GM18498 (cell line): Measurements from ENCODE around the gene PMFBP1.

ENCODE experiments used
- ATAC-seq: cut with Tn5 transposase; IDR thresholded peaks from one replicate; pipeline ENCODE4 v1.9.1; 2021; ENCODE audit warnings: mild to moderate bottlenecking, moderate library complexity; ENCODE audit not compliant: unreplicated experiment

Gene PMFBP1, protein sequence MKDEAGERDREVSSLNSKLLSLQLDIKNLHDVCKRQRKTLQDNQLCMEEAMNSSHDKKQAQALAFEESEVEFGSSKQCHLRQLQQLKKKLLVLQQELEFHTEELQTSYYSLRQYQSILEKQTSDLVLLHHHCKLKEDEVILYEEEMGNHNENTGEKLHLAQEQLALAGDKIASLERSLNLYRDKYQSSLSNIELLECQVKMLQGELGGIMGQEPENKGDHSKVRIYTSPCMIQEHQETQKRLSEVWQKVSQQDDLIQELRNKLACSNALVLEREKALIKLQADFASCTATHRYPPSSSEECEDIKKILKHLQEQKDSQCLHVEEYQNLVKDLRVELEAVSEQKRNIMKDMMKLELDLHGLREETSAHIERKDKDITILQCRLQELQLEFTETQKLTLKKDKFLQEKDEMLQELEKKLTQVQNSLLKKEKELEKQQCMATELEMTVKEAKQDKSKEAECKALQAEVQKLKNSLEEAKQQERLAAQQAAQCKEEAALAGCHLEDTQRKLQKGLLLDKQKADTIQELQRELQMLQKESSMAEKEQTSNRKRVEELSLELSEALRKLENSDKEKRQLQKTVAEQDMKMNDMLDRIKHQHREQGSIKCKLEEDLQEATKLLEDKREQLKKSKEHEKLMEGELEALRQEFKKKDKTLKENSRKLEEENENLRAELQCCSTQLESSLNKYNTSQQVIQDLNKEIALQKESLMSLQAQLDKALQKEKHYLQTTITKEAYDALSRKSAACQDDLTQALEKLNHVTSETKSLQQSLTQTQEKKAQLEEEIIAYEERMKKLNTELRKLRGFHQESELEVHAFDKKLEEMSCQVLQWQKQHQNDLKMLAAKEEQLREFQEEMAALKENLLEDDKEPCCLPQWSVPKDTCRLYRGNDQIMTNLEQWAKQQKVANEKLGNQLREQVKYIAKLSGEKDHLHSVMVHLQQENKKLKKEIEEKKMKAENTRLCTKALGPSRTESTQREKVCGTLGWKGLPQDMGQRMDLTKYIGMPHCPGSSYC

DNA sequence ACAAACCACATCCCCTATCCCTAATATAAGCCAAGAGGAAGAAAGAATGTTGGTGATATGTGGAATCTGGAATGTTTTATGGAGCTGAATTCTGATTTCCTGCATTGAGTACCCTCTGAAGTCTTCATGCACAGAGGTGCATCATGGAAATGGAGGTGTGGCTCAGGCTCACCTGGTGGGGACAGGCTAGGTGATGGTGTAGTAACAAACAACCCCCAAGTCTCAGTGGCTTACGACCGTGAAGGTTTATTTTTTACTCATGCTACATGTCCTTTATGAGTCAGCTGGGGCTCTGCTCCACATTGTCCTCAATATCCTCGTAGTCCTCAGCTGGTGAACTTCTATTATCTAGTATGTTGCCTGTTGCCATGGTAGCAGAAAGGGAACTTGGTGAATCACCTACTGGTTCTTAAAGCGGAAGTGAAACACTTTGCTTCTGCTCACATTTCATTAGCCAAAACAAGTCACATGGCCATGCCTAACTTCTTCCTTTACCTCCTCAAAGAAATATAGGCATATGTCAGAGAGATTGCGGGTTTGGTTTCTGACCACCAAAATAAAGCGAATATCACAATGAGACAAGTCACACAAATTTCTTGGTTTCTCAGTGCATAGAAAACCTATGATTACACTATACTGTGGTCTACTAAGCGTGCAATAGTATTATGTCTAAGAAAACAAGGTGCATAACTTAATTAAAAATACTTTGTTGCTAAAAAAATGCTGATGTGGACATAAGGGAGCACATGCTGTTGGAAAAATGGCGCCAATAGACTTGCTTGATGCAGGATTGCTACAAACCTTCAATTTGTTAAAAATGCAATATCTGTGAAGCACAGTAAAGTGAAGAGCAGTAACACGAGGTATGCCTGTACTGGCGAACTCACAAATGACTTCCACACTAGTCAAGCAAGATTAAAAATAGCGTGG is at the start of gene PMFBP1:
Gene PMFBP1, minus strand, starts transcription at position 51 of the 930 bp plus-strand sequence. CDS start 947 bp downstream, outside the sequence.
- peak; percentile 98 for ATAC-seq

DNA sequence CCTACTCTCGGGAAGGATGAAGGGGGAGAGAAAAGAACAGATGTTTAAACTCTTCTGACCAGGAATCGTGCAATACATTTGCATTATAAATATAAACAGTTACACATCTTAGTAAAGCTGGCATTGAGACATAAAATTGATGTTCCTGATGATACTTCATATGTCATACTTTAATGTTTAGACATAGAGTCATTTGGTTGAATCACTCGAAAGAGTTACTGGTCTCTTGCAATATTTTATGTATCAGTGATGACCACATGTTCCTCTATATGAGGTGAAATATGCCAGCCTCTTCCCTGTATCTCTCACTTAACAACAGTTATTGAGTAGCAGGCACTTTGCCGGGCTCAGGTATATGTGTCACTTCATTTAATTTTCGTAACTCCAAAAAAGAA is 49.7 kb upstream of the PMFBP1 start:
- no peak for ATAC-seq

DNA sequence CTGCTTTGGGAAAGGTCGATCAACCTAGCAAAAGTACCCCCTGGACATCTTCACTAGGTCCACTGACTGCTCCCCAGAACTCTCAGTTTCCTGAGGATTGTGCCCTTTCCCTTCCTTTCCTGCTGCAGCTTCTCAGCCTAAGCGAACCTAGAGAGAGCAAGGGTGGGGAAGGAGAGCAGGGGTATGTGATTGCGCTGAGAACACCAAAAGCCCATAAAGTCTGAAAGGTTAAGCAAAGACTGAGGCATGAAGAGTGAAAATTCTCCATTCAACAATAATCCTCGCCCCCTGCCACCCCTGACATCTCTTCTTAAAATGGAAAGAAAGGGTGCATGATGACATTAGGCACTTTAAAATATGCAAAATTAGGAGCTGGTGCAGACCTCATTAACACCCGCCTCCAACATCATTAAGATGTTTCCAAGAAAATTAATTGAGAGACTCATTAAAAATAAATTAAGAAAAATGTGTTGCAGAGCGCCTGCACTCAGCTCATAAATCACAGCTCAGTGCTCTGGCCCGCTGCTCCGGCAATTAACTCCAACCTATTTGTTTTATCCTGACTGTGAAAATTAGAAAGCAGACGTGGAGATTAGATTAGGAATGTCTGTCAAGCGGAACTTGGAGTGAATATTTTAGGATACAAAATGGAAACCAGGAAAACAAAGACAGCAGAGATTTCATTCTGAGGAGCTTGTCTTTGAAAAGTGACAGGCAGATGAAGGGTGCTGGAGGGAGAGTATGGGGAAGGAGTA is 49.1 kb upstream of the PMFBP1 start:
- ATAC-seq: no peak

DNA sequence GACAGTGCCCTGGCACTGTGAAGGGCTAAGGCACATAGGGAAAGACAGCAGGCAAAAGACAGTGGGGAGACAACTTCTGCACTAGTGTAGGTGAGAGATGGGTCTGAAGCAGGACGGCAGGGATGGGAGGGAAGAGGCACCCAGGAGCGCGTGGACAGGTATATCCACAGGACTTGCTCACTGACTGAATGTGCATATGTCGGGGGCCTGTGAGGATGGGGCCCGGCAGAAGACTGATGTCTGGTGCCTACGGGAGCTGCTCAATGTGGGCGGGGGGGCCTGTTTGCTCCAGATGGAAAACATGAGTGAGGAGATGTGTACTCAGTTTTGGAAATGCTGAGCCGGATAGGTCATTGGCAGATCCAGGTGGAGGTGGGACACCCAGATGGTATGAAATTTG is 47.3 kb upstream of the PMFBP1 start:
- ATAC-seq: no peak

DNA sequence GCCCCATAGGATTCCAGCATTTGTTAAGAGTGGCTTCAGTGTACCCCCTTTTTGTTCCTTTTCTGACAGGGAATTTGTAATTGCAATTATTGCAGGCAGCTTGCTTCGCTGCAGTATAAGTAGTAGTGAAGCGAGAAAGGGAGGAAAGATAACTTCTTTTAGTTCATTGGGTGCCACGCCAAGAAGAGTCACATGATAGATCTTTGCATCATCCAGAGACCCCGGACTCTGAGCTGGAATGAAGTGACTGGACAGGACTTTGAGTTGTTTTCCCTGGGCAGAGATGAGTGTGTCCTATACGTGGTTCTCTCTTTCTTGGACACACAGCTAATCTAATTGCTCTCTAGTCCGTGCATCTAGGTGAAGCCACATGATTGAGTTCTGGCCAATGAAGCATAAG is 44.8 kb upstream of the PMFBP1 start:
- ATAC-seq: no peak

DNA sequence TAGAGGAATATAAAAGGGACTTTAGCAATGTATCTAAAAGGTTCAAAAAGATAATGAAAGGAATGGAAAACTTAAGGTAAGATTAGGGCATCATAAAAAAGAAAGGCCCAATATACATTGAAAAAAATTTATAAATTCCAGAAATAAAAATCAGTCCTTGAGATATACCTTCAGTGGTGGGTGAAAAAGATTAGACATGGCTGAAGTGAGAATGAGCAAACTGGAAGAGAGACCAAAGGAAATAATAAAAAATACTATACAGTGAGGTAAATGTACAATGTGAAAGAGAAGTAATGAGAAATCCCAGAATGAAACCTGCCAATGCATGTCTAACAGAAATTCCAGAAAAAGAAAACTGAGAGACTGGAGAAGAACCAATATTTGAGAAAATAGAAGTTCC is 42.9 kb upstream of the PMFBP1 start:
- ATAC-seq: no peak

DNA sequence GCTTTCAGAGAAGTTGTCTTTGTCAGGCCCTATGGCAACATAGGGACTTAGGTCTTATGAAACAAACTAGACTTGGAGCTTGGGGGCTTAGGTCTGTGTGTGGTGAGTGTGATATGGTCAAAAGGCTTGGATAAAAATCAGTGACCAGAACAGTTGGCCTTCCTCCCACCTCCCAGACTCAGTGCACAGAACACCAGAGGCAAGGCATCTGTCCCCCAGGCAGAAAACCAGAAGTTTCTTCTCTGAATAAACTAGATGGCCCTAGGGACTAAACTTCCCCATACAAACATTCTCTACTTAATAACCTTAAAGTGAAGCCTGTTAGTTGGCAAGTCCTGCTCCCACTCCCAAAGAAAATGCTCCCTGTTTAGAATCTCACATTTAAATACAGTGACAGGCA is 39.2 kb upstream of the PMFBP1 start:
- ATAC-seq: no peak

DNA sequence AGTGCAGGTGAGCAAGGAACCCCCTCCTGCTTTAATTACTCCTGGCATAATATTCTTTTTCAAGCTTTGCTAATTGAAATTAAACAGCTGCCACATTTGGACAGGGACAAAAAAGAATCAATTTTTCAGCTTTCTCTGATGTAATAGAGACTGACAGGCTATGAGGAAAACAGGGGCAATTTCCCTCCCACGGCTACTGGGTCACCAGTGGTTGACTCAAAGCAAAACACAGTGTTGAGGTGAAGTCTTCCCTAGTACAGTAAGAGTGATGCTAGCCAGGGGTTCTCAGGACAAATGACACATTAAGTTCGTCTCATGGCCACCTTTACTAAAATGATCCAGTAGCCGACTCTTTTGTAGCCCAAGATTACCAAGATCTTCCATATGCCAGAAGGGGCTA is 38.6 kb upstream of the PMFBP1 start:
- no peak for ATAC-seq

DNA sequence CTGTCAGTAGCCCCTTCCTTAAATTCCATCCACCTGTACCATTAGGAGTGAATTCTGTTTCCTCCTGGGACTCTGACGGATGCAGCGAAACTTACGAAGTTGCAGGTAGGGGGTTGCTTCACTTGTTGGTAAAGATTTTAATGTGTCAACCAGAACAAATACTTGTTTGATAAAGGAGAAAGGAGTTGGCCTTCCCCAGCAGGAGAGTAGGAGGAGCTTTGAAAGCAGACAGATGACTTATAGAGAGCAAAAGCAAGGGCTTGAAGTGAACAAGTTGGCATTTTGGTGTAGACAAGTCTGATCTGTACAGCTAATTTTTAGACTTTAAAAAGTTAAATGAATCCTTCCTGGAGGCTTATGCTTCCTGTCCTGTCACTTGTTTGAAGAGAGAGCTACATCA is 38.1 kb upstream of the PMFBP1 start:
- ATAC-seq: no peak

DNA sequence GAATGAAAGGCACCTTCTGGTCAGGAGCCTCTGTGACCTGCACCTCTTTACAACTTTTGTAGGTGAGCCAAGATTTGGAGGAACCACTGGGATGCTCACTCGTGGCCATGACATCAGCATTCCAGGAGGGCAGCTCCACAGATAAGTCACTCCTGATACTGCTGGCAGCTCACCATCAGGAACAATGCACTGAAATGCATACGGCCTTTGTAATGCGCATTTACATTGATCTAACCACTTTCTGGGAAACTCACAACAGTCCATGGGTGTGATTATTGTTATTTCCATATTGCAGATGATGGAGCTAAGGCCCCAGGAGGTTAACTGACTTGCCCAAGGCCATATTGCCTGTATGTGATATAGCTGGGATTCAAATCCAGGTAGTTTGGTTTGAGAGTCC is 34.3 kb upstream of the PMFBP1 start:
- ATAC-seq: no peak

DNA sequence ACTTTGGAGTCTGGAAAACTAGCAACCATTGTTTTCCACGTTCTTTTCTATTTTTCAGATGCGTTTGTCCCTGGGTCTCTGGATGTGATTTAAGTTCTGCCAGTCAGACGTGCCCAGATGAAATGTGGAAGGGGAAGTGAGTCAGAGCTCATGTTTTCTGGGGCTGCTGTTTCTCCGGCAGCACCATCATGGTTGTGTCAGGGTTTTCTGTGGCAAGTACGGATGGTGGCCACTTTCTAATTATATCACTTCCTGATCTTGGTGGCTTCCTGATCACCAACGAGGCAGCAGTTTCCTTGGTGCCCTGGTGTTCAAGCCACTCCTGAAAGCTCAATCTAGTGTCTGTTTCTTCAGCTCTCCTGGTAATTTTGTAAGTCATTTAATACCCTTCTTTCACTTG is 31.4 kb upstream of the PMFBP1 start:
- peak; percentile 84 for ATAC-seq

DNA sequence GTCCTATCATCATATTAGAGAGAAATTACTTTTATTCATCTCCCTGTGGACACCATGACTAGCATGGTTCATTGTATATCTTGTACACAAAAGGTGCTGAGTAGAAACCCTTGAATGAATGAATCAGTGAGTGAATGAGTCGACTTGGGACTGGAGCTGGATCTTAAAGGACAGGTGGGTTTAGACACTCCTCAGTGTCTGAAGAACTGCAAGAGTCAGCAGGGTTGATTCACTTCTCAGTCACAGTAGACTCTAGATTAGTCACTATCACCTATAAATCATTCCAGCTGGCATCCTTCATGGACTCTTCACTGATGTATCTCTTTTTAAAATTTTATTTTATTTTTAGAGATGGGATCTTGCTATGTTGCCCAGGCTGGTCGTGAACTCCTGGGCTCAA is 30.1 kb upstream of the PMFBP1 start:
- ATAC-seq: no peak

DNA sequence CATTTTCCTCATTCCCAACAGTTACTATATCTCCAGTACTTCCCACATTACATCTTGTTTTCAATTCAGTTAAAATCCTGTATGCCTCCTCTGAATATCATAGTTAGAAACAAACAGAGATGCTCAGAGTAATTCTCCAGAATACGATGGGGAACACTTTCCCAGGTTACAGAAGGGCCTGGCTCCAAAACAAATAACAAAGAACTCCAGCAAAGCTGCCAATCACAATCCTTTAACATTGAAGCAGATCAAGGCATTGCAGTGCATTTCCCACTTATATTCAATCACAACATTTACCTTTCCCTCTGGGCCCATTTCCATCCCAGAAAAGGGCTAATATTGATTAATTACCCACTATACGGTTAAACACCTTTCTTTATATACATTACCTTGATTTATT is 29.4 kb upstream of the PMFBP1 start:
- ATAC-seq: no peak

DNA sequence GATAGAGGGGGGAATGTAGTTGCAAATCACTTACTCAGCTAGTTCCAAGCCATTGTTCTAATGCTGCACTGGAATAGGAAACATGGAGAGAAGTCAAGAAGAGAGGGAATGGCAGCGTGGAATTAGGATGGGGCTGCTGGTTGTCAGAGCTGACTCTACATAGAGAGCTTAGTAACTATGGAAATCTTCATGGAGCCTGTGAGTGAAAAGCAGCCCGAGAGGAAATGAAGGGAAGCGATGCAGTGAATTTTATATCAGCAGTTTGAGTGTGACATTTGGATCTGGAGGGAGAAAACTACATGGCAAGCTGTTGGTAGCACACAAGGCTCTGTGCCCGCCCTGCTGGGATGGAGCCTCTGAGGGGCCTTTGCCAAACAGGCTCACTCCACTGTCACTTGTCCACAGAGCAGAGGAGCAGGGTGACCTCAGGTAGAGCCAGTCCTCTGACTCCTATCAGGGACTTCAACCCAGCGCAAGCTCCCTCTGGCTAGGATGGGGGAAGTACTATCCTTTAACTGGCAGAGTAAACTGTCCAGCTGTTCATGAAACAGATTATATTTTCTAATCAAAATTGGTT is 27.9 kb upstream of the PMFBP1 start:
- ATAC-seq: no peak

DNA sequence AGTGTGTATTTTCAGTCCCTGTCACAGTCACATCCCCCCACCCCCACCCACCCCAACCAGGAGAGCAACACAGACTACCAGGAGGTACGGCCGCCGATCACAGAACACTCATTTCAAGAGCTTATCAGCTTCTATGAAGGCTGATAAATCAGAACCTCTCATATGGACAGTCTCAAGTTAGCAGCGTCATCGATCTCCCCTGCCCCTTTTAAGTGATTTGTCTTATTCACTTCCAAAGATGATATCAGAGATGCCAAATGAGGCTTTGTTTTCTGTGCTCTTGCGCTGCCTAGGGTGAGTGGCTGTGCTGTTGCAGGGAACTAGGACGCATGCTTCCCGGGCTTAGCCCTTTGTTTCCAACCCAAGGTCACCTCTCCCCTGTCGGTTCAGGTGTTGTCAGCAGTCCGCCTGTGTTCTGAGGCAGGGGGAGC is 26.8 kb upstream of the PMFBP1 start:
- ATAC-seq: no peak

DNA sequence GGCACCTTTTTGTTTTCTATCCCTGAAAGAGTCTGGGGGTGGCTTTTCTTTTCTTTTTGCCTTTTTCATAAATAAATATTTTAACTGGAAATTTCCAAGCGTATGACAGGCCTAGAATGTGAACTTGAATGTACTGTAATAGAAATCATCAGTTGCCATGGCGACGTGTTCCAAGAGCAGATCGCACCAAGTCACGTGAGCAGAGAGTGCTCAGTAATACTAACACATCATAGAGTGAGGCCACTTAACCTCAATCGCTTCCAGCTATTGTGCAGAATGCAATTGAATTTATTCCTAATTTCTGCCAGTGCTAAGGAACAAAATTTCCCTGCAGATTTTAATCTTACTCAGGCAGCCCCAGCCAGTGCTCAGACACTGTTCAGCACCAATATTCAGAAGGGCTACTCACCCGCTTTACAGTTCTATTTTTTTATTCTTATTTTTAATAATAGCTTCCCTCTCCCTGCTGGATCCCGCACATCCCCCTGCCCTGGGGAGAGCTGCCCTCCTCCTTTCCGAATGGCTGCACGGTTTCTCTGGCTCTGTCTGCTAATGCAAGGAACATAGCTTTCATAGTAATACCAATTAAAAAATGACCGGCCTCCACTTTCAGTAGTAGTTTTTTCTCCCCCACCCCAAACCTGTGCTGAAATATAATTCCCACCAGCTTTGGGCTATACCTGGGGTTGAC is 26.2 kb upstream of the PMFBP1 start:
- ATAC-seq: no peak

DNA sequence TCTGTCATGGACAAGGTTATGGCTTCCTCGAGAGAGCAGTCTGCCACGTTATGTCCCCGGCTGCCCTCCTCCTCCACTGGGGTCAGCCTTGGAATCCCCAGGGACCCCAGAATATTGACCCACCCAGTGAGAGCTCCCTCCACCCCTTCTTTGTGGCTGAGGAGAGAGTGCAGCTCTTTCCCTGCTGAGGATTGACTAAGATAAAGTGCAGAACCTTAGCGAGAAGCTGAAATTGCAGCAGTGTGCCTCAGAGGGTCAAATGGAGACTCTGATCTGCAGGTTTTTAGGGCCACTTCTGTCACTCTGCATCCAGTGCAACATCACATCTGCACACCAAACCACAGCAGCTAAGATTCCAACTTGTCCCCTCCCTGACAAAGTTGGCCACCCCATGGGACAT is 25.6 kb upstream of the PMFBP1 start:
- ATAC-seq: no peak

DNA sequence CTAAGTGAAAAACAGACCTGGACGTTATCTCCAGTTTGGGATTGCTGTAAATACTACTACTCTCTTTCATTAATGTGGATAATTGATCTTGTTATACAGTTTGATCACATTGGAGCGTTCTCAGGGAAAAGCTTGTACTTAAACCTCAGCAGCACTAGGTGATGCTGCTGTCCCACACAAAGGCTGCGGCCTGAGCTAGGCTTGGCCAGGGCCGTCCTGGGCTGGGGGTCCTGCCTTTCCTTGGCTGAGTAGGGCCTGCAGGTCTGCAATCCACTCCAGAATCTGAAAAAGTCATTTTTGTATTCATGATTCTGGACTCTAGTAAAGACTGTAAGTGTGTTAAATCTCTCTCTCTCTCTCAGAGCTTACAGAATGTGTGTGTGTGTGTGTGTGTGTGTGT is 23.7 kb upstream of the PMFBP1 start:
- ATAC-seq: no peak

DNA sequence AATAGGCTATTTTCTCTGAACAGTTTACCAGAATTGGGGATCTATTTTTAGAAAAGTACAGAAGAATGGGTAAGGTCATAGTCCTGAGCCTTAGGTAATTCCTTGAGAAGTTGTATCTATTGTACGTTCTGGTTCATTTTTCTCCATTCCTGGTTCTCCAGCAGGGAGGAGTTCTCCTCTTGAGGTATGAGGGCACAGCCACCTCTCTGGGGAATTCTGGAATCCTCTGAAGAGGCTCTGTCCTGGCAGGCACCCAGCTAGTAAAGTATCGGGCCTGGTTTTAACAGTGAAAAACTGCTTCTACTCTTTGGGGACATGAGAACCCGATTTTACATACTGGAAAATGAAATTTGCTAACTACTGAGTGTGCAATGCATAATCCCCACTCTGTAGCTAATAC is 19.6 kb upstream of the PMFBP1 start:
- ATAC-seq: no peak
